Neural cell (in vitro differentiated cells): ENCODE measurements around the gene DENND1A.

Experiments
- CTCF ChIP-seq: fragments of 450-650 bp; IDR thresholded peaks from 2 replicates; pipeline ENCODE4 v1.5.1; 2014; ENCODE audit warnings: antibody characterized with exemption, mild to moderate bottlenecking, moderate library complexity; ENCODE audit not compliant: poor library complexity, severe bottlenecking
- EP300 ChIP-seq: fragments of 450-650 bp; conservative IDR thresholded peaks from 2 replicates; pipeline ENCODE4 v1.6.1; 2014; ENCODE audit warnings: antibody characterized with exemption, mild to moderate bottlenecking, moderate library complexity; ENCODE audit not compliant: poor library complexity, severe bottlenecking
- EZH2 ChIP-seq: fragments of 200-600, 300-800 bp; shearing (Covaris generic), sonication (generic); IDR thresholded peaks from 2 replicates; pipeline ENCODE4 v1.6.1; 2014; ENCODE audit warnings: antibody characterized with exemption, low read length, borderline replicate concordance, mild to moderate bottlenecking; ENCODE audit not compliant: insufficient read depth, poor library complexity, severe bottlenecking
- MXI1 ChIP-seq: fragments of 450-650 bp; conservative IDR thresholded peaks from 2 replicates; pipeline ENCODE4 v1.6.1; 2014; ENCODE audit warnings: antibody characterized with exemption, mild to moderate bottlenecking; ENCODE audit not compliant: poor library complexity, severe bottlenecking
- POLR2AphosphoS5 ChIP-seq: IDR thresholded peaks from 2 replicates; pipeline ENCODE4 v1.6.1; 2012
- RAD21 ChIP-seq: fragments of 450-650 bp; conservative IDR thresholded peaks from 2 replicates; pipeline ENCODE4 v1.6.1; 2014; ENCODE audit warnings: antibody characterized with exemption, mild to moderate bottlenecking, moderate library complexity
- REST ChIP-seq: IDR thresholded peaks from 2 replicates; pipeline ENCODE4 v1.6.1; 2012; ENCODE audit warnings: borderline replicate concordance
- SMC3 ChIP-seq: fragments of 450-650 bp; conservative IDR thresholded peaks from 2 replicates; pipeline ENCODE4 v1.6.1; 2014; ENCODE audit warnings: antibody characterized with exemption, mild to moderate bottlenecking, moderate library complexity; ENCODE audit not compliant: poor library complexity
- TAF1 ChIP-seq: IDR thresholded peaks from 2 replicates; pipeline ENCODE4 v1.6.1; 2012; ENCODE audit warnings: low read depth

- TF ChIP-seq CTCF (no peak), TAF1 (no peak), EZH2 (no peak), RAD21 (no peak), REST (no peak), POLR2AphosphoS5 (no peak), SMC3 (no peak), MXI1 (peak; percentile 23), EP300 (no peak)
These were observed 572.2 kb downstream of the DENND1A start for GRCh38 chr9:123357743-123358059.
